GM18907 (cell line): ENCODE data around the gene EVI5L.

Experiments
- ATAC-seq: cut with Tn5 transposase; IDR thresholded peaks from one replicate; pipeline ENCODE4 v1.9.1; 2021; ENCODE audit warnings: mild to moderate bottlenecking, moderate library complexity; ENCODE audit not compliant: unreplicated experiment

The EVI5L gene

DNA sequence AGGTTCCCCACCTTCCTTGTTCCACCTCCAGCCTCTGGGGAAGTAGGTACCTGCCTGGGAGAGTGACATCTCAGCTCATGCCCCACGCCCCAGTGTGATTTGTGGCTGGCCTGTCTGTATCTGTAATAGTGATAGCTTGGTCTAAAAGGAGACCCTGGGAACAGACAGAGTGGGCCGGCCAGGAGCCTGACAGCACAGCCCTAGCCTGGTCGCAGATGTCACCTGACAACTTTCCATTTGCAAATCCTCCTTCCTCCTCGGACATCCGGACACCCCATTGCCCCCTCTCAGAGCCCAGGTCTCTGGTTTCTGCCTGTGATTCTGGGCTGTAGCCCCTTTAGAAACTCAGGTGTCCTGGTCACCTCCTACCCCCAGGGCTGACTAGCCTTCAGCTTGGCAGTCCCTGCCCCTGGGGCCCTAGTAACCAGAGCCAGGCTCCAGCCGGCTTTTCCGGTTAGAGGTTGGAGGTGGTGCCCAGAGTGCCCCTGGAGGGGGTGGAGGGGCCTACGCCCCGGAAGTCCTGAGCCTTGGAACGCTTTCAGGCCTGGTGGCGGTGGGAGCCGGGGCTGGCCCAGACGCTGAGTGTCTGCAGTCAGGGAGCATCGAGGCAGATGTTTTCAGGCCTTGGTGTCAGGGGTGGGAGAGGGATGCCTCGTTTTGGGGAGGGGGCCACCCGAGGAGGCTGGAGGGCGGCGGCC is 64.7 kb downstream of the EVI5L start:
- ATAC-seq: no peak

DNA sequence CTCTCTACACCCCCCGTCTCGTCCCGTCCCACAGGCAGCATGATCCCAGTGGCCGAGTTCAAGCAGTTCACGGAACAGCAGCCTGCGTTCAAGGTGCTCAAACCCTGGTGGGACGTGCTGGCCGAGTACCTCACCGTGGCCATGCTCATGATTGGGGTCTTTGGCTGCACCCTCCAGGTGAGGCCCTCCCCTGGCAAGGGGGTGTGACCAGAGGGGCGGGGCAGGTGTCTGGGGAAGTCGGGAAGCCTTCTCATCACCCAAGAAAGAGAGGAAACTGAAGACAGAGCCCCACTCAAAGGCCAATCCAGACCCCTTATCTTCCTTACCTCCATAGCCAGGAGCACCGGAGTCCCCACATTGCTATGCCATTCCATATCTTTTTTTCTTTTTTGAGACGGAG is 65.5 kb downstream of the EVI5L start:
- no peak for ATAC-seq

DNA sequence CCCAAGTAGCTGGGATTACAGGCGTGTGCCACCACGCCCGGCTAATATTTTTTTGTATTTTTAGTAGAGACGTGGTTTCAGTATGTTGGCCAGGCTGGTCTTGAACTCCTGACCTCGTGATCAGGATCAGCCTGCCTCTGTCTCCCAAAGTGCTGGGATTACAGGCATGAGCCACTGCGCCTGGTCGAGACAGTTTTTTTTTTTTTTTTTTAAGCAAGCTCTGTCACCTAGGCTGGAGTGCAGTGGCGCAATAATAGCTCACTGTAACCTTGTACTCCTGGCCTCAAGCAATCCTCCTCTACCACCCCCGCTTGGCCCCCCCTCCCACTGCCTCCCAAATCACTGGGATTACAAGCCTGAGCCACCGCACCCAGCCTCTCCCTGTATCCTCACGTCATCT is 67.3 kb downstream of the EVI5L start:
- ATAC-seq: no peak

DNA sequence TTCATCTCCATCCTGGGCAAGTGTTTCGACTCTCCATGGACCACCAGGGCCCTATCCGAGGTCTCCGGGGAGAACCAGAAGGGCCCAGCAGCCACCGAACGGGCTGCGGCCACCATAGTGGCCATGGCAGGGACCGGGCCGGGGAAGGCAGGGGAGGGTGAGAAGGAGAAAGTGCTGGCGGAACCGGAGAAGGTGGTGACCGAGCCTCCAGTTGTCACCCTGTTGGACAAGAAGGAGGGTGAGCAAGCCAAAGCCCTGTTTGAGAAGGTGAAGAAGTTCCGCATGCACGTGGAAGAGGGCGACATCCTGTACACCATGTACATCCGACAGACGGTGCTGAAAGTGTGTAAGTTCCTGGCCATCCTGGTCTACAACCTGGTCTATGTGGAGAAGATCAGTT is 68.9 kb downstream of the EVI5L start:
- no peak for ATAC-seq

DNA sequence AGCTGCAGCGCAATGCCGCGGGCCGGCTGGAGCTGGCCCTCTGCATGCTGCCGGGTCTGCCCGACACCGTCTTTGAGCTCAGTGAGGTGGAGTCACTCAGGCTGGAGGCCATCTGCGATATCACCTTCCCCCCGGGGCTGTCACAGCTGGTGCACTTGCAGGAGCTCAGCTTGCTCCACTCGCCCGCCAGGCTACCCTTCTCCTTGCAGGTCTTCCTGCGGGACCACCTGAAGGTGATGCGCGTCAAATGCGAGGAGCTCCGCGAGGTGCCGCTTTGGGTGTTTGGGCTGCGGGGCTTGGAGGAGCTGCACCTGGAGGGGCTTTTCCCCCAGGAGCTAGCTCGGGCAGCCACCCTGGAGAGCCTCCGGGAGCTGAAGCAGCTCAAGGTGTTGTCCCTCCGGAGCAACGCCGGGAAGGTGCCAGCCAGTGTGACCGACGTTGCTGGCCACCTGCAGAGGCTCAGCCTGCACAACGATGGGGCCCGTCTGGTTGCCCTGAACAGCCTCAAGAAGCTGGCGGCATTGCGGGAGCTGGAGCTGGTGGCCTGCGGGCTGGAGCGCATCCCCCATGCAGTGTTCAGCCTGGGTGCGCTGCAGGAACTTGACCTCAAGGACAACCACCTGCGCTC is 69.8 kb downstream of the EVI5L start:
- no peak for ATAC-seq

DNA sequence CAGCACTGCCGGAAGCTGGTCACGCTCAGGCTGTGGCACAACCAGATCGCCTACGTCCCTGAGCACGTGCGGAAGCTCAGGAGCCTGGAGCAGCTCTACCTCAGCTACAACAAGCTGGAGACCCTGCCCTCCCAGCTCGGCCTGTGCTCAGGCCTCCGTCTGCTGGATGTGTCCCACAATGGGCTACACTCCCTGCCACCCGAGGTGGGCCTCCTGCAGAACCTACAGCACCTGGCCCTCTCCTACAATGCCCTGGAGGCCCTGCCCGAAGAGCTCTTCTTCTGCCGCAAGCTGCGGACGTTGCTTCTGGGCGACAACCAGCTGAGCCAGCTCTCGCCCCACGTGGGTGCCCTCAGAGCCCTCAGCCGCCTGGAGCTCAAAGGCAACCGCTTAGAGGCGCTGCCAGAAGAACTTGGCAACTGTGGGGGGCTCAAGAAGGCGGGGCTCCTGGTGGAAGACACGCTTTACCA is 70.4 kb downstream of the EVI5L start:
- ATAC-seq: no peak

DNA sequence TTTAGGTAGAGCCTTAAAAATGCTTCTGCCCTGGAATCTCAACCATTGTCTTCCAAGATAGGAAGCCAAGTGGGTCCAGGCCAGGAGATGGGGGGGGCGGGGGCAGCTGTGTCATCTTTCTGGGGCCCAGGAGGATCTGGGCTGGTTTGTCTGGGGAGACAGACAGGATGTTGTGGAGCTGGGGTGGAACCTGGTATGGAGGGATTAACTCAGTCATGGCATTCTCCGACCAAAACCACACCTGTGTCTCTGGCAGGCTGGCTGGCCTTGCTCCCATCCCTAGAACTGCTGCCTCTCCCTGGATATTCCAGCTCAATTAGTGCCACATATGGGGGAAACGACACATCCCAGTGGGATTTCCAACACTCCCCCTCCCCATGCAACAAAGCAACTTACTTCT is 70.9 kb downstream of the EVI5L start:
- ATAC-seq: no peak

DNA sequence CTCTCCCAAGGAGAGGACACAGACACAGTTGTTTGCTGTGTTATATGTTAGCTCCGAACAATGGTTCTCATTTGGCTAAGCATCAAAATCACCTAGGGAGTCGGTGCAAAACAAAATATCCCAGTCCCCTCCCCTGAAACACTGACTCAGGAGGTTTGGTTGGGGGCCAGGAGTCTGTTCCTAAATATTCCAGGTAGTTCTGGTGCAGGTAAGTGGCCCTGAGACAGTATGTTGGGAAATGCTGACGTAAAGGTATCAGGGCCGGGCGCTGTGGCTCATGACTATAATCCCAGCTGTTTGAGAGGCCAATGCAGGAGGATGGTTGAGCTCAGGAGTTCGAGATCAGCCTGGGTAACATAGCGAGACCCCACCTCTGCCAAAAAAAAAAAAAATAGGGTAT is 71.3 kb downstream of the EVI5L start:
- no peak for ATAC-seq

DNA sequence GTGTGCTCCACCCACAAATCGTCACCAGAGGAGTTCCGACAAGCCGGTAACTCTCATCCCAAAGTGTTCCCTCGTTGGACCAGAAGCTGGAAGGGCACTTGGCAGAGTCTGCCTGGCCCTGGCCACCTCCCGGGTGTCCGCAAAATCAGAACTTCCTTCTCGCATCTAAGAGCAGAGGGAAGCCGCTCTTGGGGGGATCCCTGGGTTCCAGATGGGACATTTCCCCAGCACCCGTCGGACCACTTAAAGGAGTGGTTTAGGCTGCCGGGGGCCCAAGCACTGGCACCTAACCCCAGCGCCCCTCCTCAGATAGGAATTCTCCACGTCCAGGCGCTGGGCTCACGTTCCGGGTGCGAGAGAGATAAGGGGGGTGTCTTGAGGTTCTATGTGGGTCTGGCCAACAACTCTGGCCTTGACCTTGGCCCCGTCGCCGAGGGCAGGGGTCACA is 72.8 kb downstream of the EVI5L start:
- no peak for ATAC-seq

DNA sequence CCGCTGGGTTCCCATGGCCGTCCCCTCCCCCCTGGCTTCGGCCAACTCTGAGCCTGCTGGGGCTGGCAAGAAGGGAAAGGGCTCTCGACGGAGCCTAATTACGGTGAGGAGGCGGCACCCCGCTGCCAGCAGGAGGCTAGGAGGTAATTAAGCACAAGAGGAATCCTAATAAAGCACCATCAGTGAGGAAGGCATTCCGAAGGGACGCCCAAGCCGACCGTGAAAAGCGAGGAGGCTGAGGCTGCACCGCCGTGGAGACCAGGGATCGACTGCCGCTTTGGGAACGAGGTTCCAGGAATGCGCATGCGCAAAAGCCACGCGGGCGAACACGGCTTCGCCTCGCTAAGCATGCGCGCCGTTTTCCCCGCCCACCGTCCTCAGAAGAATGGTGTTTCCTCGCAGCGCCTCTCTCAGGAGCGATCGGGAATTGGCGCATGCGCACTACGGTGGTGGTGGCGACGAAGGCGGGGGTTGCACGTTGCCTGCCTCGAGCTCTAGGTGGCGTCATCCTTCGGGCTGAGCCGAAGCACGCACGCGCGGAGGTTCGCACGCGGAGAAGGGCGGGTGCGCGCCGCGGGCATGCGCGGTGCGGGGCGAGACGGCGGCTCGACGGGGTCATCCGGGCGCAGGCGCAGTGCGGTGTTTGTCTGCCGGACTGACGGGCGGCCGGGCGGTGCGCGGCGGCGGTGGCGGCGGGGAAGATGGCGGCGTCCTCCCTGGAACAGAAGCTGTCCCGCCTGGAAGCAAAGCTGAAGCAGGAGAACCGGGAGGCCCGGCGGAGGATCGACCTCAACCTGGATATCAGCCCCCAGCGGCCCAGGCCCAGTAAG is 73.4 kb downstream of the EVI5L start, which contains the start of gene MAP2K7:
TSS of gene MAP2K7 (plus strand) at position 634 of the 830 bp plus-strand sequence. CDS start at position 702, 68 bp downstream.
- peak; percentile 82 for ATAC-seq

DNA sequence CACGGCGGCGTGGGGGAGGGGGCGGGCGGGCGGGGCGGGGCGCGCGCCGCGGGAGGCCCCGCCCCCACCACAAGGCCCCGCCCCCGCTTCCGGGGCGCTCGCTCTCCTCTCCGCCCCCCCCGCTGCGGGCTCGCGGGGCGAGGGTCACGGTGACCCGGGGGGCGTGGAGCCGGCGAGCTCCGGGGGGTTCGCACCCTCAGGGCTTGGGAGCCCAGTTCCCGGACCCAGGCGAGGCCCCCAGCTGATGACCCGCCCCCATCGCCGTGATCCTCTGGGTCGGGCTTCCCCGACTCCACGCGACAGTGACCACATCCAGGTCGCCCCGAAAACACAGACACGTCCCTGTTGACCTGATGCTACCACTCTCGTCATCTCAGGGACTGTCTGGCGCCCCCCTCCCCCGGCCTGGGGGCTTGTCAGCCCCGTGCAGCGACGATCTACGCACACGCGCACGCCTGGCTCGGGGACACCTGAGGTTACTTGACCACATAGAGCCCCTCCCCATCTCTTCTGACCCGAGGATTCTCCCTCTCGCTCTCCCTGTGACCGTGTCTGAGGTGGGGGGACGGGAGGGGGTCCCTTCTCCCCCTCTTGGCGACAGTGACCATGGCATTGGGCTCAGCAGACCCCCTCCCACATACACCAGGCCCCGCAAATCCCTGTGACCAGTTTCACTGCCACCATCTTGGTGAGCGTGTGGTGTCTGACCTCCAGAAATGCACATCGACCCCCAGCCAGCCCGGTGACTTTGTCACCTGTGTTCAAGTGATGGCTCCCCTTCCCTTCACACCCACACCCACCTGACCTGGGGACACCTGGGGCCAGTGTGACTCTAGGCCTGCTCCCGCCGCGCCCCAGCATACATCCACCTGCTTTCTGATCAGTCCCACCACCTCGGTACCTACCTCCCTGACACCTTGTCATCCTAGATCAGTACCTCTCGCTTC is 74.3 kb downstream of the EVI5L start:
- ATAC-seq: peak; percentile 31

DNA sequence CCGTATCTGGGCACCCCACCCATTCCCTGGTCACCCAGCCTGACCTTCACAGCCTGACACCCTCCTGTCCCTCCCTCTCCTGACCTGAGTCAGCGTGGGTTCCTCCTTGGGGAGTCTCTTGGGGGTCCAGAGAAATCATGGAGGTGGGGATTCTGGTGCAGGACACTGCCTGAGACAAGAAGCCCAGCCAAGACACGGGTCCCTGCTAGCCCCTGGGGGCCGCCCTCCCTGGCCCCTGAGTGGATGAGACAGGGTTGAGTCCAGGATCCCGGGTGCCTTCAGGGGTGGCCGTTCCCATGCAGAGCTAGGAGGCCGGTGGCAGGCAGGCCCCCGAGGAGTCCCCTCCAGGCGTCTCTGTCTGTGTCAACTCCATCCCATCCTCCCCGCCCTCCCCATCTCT is 75.2 kb downstream of the EVI5L start:
- no peak for ATAC-seq

DNA sequence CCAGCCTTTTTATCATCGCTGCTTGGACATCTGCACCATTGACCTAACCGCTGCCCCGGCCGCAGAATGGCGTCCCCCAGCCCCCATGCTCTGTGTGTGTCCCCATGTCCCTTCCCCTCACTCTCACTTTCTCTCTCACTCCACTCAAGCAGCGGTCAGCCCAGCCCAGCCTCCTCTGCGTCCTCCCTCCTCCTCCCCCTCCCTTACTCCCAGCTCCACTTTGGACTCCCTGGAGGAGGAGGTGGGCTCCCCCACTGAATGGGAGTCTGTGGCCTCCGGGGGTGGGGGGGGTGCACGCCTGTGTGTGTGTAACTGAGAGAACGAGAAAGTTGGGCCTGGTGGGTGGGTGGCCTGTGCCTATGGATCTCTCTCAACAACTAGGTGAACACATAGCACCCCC is 75.8 kb downstream of the EVI5L start:
- ATAC-seq: no peak

DNA sequence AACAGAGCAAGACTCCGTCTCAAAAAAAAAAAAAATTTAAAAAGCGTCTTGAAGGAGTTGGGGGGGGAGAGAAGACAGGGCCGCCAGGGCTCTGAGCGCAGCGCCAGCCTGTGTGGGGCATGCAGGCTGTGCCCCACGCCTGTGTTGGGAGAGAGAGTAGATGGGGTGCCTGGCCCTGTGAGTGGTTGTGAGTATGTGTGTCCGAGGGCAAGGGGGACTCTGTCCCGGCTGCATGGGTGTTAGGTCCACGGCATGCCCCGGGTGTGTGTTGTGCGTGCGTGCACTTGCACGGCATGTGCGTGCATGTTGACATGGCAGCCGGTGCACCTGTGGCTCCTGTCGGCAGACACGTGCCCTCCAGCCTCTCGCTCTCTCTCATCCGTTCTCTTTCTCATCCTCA is 77.1 kb downstream of the EVI5L start:
- no peak for ATAC-seq

DNA sequence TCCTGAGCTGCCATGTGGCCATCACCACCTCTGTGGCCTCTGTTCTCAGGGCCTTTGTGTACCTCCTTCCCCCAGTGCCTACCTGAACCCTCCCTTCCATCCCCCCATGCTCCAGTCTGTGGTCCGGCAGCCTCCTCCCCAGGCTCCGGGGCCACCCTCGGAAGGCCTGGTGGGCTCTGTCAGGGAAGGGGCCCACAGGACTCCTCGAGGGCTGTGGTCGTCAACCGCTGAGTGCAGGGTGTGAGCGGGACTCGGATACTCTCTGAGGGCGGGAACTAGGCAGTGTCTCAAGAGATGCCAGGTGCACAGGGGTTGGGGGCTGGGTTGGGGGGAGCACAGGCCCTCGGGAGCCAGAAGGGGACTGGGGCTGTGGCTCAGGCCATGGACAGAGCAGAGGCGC is 77.5 kb downstream of the EVI5L start:
- no peak for ATAC-seq

DNA sequence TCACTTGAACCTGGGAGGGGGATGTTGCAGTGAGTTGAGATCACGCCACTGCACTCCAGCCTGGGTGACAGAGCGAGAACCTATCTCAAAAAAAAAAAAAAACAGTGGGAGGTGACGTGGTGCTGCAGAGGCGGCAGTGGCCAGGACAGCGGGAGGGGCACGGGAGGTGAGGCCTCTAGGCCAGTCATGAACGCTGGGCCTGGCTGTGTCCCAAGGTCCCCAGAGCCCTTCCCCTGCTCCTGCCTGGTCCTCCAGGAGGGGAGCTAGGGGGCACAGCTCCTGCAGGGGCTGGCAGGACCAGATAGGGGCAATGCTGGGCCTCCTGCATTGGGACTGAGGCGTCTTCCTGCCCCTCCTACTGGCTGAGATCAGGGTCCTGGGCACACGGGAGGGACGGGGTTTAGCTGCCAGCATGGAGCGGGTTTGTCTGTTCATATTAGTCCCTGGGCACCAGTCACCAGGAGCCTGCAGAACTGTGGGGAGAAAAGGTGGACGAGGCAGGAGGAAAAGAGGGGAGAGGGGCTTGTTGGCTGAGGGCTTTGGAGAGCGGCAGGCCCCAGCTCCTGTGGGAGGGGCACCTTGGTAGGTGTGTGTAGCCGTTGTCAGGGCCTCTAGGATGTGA is 78.2 kb downstream of the EVI5L start:
- ATAC-seq: no peak

DNA sequence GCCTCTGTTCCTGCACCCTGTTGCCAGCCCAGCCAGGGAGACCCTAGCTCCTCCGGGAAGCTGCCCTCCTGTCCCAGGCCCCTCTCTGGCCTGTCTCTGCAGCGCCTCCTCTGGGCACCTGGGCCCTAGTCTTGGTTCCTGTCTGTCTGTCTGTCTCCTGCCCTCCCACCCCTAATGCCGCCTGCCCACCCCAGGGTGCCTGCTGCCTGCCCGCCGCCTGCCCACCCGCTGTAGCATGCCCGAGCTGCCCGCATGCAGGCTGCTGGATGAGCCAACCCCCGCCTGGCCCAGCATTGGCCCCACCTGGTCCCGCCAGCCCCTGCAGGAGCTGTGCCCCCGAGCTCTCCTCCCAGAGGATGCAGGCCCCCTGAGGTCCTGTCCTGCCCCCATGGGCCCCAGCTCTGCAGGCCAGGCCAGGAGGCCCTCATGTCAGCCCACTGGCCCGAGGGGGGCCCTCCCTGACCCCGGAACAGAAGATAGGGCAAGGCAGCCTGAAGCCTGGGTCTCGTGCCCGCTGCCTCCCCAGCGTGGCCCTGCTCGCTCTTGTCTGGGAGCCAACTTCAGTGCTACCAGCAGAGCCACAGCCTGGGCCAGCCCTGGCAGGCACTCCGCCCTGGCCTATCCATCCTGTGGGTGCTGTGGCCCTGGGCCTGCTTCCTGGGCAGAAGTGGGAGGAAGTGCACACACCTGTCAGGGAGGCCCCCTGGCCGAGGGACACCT is 78.9 kb downstream of the EVI5L start:
- no peak for ATAC-seq

DNA sequence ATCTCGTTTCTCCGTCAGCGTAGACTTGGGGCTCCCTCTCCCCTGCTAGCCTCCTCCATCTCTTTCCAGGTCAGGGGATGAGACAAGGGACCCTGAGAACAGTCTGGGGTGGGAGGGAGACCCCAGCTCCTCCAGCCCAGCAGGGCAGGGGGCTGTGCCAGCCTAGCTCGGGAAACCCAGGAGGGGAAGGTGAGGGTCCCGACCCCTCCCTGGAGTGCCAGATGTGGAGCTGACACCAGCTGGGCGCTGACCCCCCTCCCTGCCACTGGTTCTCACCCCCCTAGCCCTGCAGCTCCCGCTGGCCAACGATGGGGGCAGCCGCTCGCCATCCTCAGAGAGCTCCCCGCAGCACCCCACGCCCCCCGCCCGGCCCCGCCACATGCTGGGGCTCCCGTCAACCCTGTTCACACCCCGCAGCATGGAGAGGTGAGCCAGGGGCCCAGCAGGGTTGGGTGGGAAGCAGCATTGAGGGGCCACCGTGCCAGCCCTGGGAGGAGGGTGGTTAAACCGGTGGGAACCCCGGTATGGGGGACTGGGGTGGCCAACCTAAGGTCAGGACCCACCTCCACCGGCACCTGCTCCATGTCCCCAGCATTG is 79.6 kb downstream of the EVI5L start:
- no peak for ATAC-seq
